Suprapubic skin (tissue), 4 donors: ENCODE results near the gene ANXA3. TPM values are rescaled to one million over a fixed set of nuclear protein-coding genes. Genes with fewer than 3 reads are reported as not detected.

ENCODE experiments used
- DNase-seq, 2 donors: peaks; one replicate each; pipeline ENCODE4 v3.0.0-alpha.2; 2019; ENCODE audit warnings: low spot score in 2 of 2
- H3K27ac ChIP-seq: fragments of 200-600 bp; sonication (generic); one replicate; pipeline ENCODE4 v1.5.1; 2019
- H3K27me3 ChIP-seq: fragments of 200-600 bp; sonication (generic); one replicate; pipeline ENCODE4 v1.5.1; 2019
- H3K36me3 ChIP-seq: fragments of 200-600 bp; sonication (generic); one replicate; pipeline ENCODE4 v1.5.1; 2019
- H3K4me1 ChIP-seq: fragments of 200-600 bp; sonication (generic); one replicate; pipeline ENCODE4 v1.5.1; 2019
- H3K4me3 ChIP-seq: fragments of 200-600 bp; sonication (generic); one replicate; pipeline ENCODE4 v1.5.1; 2019; ENCODE audit warnings: mild to moderate bottlenecking
- H3K9me3 ChIP-seq: fragments of 200-600 bp; sonication (generic); one replicate; pipeline ENCODE4 v1.5.1; 2019
- EP300 ChIP-seq: sonication (generic); formaldehyde crosslinking; IDR thresholded peaks from one replicate; pipeline ENCODE4 v1.6.1; 2017; ENCODE audit warnings: antibody characterized with exemption
- POLR2A ChIP-seq, 2 donors: fragments of 450-650 bp; IDR thresholded peaks; one replicate each; pipeline ENCODE4 v1.6.1; 2017; ENCODE audit warnings: antibody characterized with exemption in 2 of 2, mild to moderate bottlenecking in 2 of 2, moderate library complexity in 2 of 2
- POLR2AphosphoS5 ChIP-seq, 3 donors: sonication (generic); formaldehyde crosslinking; IDR thresholded peaks; one replicate each; pipeline ENCODE4 v1.6.1; 2017; ENCODE audit warnings: antibody characterized with exemption in 3 of 3
- WGBS: methylation state at CpG from one replicate; pipeline ENCODE4 v1.1.5; 2018; 5-methylcytosine and 5-hydroxymethylcytosine counted together
- total RNA-seq, 4 donors: library from RNA; depleted of rRNA; stranded (reverse); fragments of >200 nt; gene quantifications; one replicate each; pipeline ENCODE4 v1.1.0, GENCODE V29; 2016
- TF ChIP-seq, protein P1 (sequence below), 2 donors: fragments of 200-600 bp in 1 of 2; fragments of 450-650 bp in 1 of 2; sonication (generic) in 1 of 2; IDR thresholded peaks; one replicate each; pipeline ENCODE4 v1.5.1; 2016 to 2019; ENCODE audit warnings: antibody characterized with exemption in 2 of 2, mild to moderate bottlenecking in 1 of 2, moderate library complexity in 1 of 2

ANXA3 gene
- total RNA-seq, 4 donors from 2014 or later, result 13.8 to 36.7 (median 19.8) TPM

DNA sequence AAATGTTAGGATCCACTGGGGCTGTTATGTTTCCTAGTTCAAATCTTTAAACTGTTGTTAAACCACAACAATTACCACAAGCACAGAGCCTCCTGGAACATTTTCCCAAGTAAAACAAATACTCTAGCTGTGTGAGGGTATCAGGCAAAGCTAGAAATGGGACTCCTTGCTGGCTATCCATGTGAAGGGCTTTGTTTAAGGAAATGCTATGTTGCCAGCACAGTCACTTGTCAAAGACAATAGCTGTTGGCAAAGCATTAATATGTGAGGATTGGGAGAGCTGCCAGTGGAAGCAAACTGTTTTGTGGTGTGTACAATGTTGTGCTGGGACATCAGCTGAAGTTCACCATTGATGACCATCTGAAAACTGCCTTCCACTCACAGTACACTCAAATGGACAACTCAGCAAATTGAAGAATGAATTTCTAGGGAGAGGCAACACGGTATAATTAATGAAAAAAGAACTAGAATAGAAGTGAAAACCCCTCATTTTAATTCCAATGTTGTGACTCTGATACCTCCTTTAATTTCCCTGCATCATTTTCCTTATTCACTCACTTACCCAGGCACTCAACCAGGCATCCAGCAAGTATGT, 100.8 kb downstream of the ANXA3 start:
- Histone ChIP-seq H3K36me3 (no peaks in the 10 kb centered on the region), H3K27ac (peak overlapping the region; percentile 37), H3K9me3 (no peaks in the 10 kb centered on the region), H3K4me1 (peaks cover 52% of the 10 kb centered on the region), H3K27me3 (no peaks in the 10 kb centered on the region), H3K4me3 (no peak overlapping the region)
- TF ChIP-seq EP300 (no peak), POLR2AphosphoS5 (IDR thresholded peaks at IDR 0.05) (no peak)
- no peak for DNase-seq
- 50% methylated on average over 1 of the region's 1 CpG for WGBS

DNA sequence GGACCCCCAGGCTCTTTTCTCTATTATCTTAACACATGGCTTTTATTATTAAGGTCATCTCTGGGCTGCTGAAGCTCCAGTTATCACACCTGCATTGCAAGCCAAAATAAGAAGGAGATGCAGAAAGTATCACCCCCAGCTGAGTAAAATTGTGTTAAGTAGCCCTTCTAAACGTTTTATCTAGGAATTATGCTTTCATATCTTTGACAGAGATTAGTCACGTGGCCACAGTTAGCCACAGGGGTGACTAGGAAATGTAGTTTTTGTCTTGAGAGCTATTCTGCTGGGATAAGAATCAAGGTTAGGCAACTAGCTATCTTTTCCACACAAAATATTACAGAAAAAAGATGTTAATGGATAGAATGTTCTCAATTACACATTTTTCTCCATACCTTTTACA, 102.1 kb downstream of the ANXA3 start:
- H3K27me3 ChIP-seq, result no peaks in the 10 kb centered on the region
- H3K36me3 ChIP-seq, result no peaks in the 10 kb centered on the region
- no peak for DNase-seq
- WGBS, result 22% methylated on average over 2 of the region's 2 CpGs
- no peak overlapping the region for H3K27ac ChIP-seq
- H3K4me3 ChIP-seq, result no peak overlapping the region
- H3K9me3 ChIP-seq, result no peaks in the 10 kb centered on the region
- peaks cover 58% of the 10 kb centered on the region for H3K4me1 ChIP-seq
- TF ChIP-seq, protein P1, sequence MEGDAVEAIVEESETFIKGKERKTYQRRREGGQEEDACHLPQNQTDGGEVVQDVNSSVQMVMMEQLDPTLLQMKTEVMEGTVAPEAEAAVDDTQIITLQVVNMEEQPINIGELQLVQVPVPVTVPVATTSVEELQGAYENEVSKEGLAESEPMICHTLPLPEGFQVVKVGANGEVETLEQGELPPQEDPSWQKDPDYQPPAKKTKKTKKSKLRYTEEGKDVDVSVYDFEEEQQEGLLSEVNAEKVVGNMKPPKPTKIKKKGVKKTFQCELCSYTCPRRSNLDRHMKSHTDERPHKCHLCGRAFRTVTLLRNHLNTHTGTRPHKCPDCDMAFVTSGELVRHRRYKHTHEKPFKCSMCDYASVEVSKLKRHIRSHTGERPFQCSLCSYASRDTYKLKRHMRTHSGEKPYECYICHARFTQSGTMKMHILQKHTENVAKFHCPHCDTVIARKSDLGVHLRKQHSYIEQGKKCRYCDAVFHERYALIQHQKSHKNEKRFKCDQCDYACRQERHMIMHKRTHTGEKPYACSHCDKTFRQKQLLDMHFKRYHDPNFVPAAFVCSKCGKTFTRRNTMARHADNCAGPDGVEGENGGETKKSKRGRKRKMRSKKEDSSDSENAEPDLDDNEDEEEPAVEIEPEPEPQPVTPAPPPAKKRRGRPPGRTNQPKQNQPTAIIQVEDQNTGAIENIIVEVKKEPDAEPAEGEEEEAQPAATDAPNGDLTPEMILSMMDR (IDR thresholded peaks at IDR 0.05), result no peak
- TF ChIP-seq EP300 (no peak), POLR2A (IDR thresholded peaks at IDR 0.05) (no peak), POLR2AphosphoS5 (IDR thresholded peaks at IDR 0.05) (no peak)

DNA sequence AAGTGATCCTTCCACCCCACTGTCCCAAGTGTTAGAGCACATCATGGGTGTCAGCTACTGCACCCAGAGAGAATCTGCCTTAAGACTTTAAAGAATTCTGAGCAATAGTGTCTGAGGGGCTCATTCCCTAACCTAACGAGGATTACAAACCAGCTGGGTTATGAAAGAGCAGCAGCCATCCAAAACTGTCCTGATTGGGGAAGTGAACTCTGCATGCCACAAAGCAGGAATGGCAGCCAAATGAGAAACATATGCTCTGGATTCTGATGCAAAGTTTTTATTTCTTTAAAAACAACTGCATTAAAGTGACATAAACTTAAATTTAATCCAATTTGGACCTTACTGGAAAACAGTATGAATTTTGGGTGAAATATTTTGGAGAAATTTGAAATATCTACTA, 103.2 kb downstream of the ANXA3 start:
- no peaks in the 10 kb centered on the region for H3K36me3 ChIP-seq
- no peak overlapping the region for H3K27ac ChIP-seq
- H3K27me3 ChIP-seq, result no peaks in the 10 kb centered on the region
- WGBS, result 47% methylated on average over 1 of the region's 1 CpG
- DNase-seq, result no peak
- no peak overlapping the region for H3K4me3 ChIP-seq
- H3K4me1 ChIP-seq, result peaks cover 56% of the 10 kb centered on the region
- no peaks in the 10 kb centered on the region for H3K9me3 ChIP-seq
- TF ChIP-seq POLR2AphosphoS5 (IDR thresholded peaks at IDR 0.05) (no peak), EP300 (no peak), POLR2A (IDR thresholded peaks at IDR 0.05) (no peak)
- TF ChIP-seq, protein P1 (IDR thresholded peaks at IDR 0.05), result no peak

DNA sequence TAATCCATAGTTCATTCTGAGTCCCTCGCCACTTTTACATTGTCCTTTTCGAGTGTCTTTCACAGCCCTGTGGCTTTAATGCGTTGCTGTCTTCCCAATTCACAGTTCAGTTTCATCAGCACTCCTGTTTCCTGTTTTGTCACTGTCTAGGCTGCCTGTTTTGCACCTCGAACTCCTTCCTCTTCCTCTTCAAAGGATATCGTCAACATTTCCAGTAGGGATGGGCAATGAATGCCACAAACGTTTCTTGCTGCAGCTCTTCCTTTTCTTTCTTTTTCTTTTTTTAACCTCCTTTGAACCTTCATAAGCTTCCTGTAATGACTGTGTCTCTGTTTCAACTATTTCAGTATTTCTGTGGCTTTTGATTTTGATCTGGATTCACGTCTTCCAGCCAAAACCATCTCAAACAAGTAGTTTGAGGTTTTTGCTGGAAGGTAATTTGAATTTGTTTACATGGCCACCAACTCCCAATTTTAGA, 105.4 kb downstream of the ANXA3 start:
- Histone ChIP-seq H3K9me3 (no peaks in the 10 kb centered on the region), H3K4me3 (no peak overlapping the region), H3K27ac (no peak overlapping the region), H3K27me3 (no peaks in the 10 kb centered on the region), H3K4me1 (peaks cover 47% of the 10 kb centered on the region), H3K36me3 (no peaks in the 10 kb centered on the region)
- TF ChIP-seq EP300 (no peak), POLR2AphosphoS5 (IDR thresholded peaks at IDR 0.05) (no peak), POLR2A (IDR thresholded peaks at IDR 0.05) (no peak)
- TF ChIP-seq, protein P1 (IDR thresholded peaks at IDR 0.05), result no peak
- WGBS, result 59% methylated on average over 7 of the region's 7 CpGs
- DNase-seq, result no peak

DNA sequence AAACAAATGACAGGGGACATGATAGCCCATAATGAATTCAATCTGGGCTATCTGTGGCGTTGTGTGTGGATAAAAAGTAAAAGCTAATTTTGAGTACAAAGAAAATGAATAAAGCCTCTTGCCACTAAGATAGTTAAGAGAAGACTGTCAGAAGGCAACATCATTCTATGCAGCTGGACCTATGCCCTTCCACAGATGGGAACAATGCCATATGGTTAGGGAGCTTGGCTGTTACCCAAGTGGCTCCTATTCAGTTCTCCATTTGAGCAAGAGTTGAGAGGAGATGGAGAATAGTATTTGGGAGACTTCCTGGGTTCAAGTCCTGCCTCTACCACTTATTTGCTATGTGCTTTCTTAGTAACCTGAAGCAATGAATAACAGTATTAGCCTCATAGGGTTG, 107.7 kb downstream of the ANXA3 start:
- Histone ChIP-seq H3K9me3 (no peaks in the 10 kb centered on the region), H3K27me3 (no peaks in the 10 kb centered on the region), H3K27ac (no peak overlapping the region), H3K36me3 (no peaks in the 10 kb centered on the region), H3K4me1 (peaks cover 47% of the 10 kb centered on the region), H3K4me3 (no peak overlapping the region)
- no peak for DNase-seq
- TF ChIP-seq POLR2A (IDR thresholded peaks at IDR 0.05) (no peak), POLR2AphosphoS5 (IDR thresholded peaks at IDR 0.05) (no peak), EP300 (no peak)
- TF ChIP-seq, protein P1 (IDR thresholded peaks at IDR 0.05), result no peak
- 71% methylated on average over 1 of the region's 1 CpG for WGBS

DNA sequence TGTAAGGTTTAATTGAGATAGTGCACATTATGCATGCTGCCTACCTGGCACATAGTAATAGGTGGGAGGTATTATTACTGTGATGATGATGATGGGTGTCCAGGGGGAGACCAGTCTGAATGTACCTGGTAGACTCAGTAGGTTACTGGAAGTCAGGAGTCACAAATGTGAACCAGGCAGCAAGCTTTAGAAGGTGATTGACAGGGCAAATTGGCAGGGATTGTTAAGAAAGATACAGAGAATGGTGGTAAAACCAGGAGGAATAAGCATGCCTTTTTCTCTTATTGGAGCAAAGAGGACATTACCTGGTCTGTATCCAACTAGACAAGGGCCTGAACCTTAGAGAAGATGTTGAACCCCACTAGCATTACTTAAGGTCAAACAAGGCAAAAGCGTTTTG, 108.1 kb downstream of the ANXA3 start:
- no peaks in the 10 kb centered on the region for H3K27me3 ChIP-seq
- H3K4me3 ChIP-seq, result no peak overlapping the region
- H3K36me3 ChIP-seq, result no peaks in the 10 kb centered on the region
- H3K4me1 ChIP-seq, result peaks cover 43% of the 10 kb centered on the region
- WGBS, result 91% methylated on average over 1 of the region's 1 CpG
- no peak for TF ChIP-seq POLR2A (IDR thresholded peaks at IDR 0.05)
- no peak for TF ChIP-seq POLR2AphosphoS5 (IDR thresholded peaks at IDR 0.05)
- TF ChIP-seq, protein P1 (IDR thresholded peaks at IDR 0.05), result no peak
- no peak for TF ChIP-seq EP300
- H3K27ac ChIP-seq, result no peak overlapping the region
- DNase-seq, result no peak
- H3K9me3 ChIP-seq, result no peaks in the 10 kb centered on the region
